H9 (cell line): ENCODE measurements around the gene MEIS2. TPM values are rescaled to one million over a fixed set of nuclear protein-coding genes. Genes with fewer than 3 reads are reported as not detected.

Experiments used
- DNase-seq: peaks from one replicate; pipeline ENCODE4 v3.0.0-alpha.2; 2017
- H2AFZ ChIP-seq: one replicate; pipeline ENCODE4 v1.6.1; 2013; ENCODE audit warnings: mild to moderate bottlenecking, low read length, control low read depth, moderate library complexity
- H2AK5ac ChIP-seq: 2 replicates; pipeline ENCODE4 v1.6.1; 2013; ENCODE audit warnings: low read length, control low read depth, mixed read lengths; ENCODE audit not compliant: insufficient read length
- H2BK120ac ChIP-seq: one replicate; pipeline ENCODE4 v1.6.1; 2013; ENCODE audit warnings: low read depth, mild to moderate bottlenecking, low read length, control low read depth, inconsistent platforms; ENCODE audit not compliant: poor library complexity, severe bottlenecking
- H2BK12ac ChIP-seq: 2 replicates; pipeline ENCODE4 v1.6.1; 2013; ENCODE audit warnings: low read length, control low read depth, mixed read lengths, low read depth; ENCODE audit not compliant: insufficient read length
- H2BK15ac ChIP-seq: 2 replicates; pipeline ENCODE4 v1.6.1; 2013; ENCODE audit warnings: low read depth, low read length, control low read depth
- H2BK20ac ChIP-seq: one replicate; pipeline ENCODE4 v1.6.1; 2013; ENCODE audit warnings: low read depth, mild to moderate bottlenecking, low read length, control low read depth, inconsistent platforms; ENCODE audit not compliant: poor library complexity, severe bottlenecking
- H2BK5ac ChIP-seq: 2 replicates; pipeline ENCODE4 v1.6.1; 2013; ENCODE audit warnings: low read length, control low read depth, mixed read lengths; ENCODE audit not compliant: insufficient read length
- H3K14ac ChIP-seq: 2 replicates; pipeline ENCODE4 v1.6.1; 2013; ENCODE audit warnings: low read length, control low read depth; ENCODE audit not compliant: insufficient read depth
- H3K18ac ChIP-seq: 2 replicates; pipeline ENCODE4 v1.6.1; 2013; ENCODE audit warnings: low read depth, mild to moderate bottlenecking, mixed read lengths, low read length, control low read depth; ENCODE audit not compliant: insufficient read length
- H3K23ac ChIP-seq: 2 replicates; pipeline ENCODE4 v1.6.1; 2013; ENCODE audit warnings: low read length, control low read depth, mixed read lengths, low read depth; ENCODE audit not compliant: insufficient read length
- H3K23me2 ChIP-seq: 2 replicates; pipeline ENCODE4 v1.6.1; 2013; ENCODE audit warnings: low read depth, mild to moderate bottlenecking, mixed read lengths, low read length, control low read depth; ENCODE audit not compliant: insufficient read length, poor library complexity, severe bottlenecking
- H3K27ac ChIP-seq: 2 replicates; pipeline ENCODE4 v1.5.1; 2013; ENCODE audit warnings: low read length, control low read depth, mixed read lengths, low read depth; ENCODE audit not compliant: insufficient read length
- H3K27me3 ChIP-seq: 2 replicates; pipeline ENCODE4 v1.6.1; 2013; ENCODE audit warnings: low read length, control low read depth, inconsistent platforms; ENCODE audit not compliant: insufficient read depth
- H3K4ac ChIP-seq: 2 replicates; pipeline ENCODE4 v1.6.1; 2013; ENCODE audit warnings: low read depth, mild to moderate bottlenecking, control low read depth, inconsistent platforms, low read length, moderate library complexity
- H3K4me1 ChIP-seq: 2 replicates; pipeline ENCODE4 v1.6.1; 2013; ENCODE audit warnings: low read length, control low read depth, inconsistent platforms; ENCODE audit not compliant: insufficient read depth
- H3K4me2 ChIP-seq: 2 replicates; pipeline ENCODE4 v1.6.1; 2013; ENCODE audit warnings: low read length, control low read depth, mixed read lengths; ENCODE audit not compliant: insufficient read length, insufficient read depth
- H3K56ac ChIP-seq: 2 replicates; pipeline ENCODE4 v1.6.1; 2013; ENCODE audit warnings: low read depth, mild to moderate bottlenecking, mixed read lengths, low read length, control low read depth; ENCODE audit not compliant: insufficient read length
- H3K79me1 ChIP-seq: 2 replicates; pipeline ENCODE4 v1.6.1; 2013; ENCODE audit warnings: low read depth, mild to moderate bottlenecking, moderate library complexity, low read length, control low read depth, inconsistent platforms; ENCODE audit not compliant: insufficient read depth, poor library complexity, severe bottlenecking
- H3K79me2 ChIP-seq: 2 replicates; pipeline ENCODE4 v1.6.1; 2013; ENCODE audit warnings: low read length, control low read depth, inconsistent platforms; ENCODE audit not compliant: insufficient read depth
- H3K9ac ChIP-seq: 2 replicates; pipeline ENCODE4 v1.6.1; 2013; ENCODE audit warnings: low read length, control low read depth, mixed read lengths; ENCODE audit not compliant: insufficient read length; ENCODE audit errors: extremely low read depth
- H3K9me3 ChIP-seq: one replicate; pipeline ENCODE4 v1.6.1; 2013; ENCODE audit warnings: low read depth, low read length, inconsistent platforms; ENCODE audit not compliant: control insufficient read depth
- H3T11ph ChIP-seq: one replicate; pipeline ENCODE4 v1.6.1; 2013; ENCODE audit warnings: mild to moderate bottlenecking, low read length, control low read depth, inconsistent platforms
- H4K20me1 ChIP-seq: one replicate; pipeline ENCODE4 v1.6.1; 2013; ENCODE audit not compliant: control insufficient read depth, insufficient read length, insufficient read depth
- H4K5ac ChIP-seq: 2 replicates; pipeline ENCODE4 v1.6.1; 2013; ENCODE audit warnings: low read depth, mild to moderate bottlenecking, mixed read lengths, low read length, control low read depth; ENCODE audit not compliant: insufficient read length
- H4K8ac ChIP-seq: replicated peaks from 2 replicates; pipeline ENCODE4 v1.6.1; 2013; ENCODE audit warnings: low read length, control low read depth, mixed read lengths, low read depth; ENCODE audit not compliant: insufficient read length
- H4K91ac ChIP-seq: 2 replicates; pipeline ENCODE4 v1.6.1; 2013; ENCODE audit warnings: low read depth, mild to moderate bottlenecking, moderate library complexity, mixed read lengths, low read length, control low read depth; ENCODE audit not compliant: insufficient read length
- H3K27ac Mint-ChIP-seq, 3 experiments: 2 replicates in 2 of 3; 3 replicates in 1 of 3; pipeline ENCODE4 v1.8.0; 2020 to 2021; ENCODE audit warnings: mixed read lengths in 3 of 3, mild to moderate bottlenecking in 1 of 3, moderate library complexity in 1 of 3
- H3K27me3 Mint-ChIP-seq: 2 replicates; pipeline ENCODE4 v1.8.0; 2021; ENCODE audit warnings: low read depth, mild to moderate bottlenecking, moderate library complexity, mixed read lengths
- H3K36me3 Mint-ChIP-seq, 3 experiments: 2 replicates in 2 of 3; 3 replicates in 1 of 3; pipeline ENCODE4 v1.8.0; 2020 to 2021; ENCODE audit warnings: low read depth in 3 of 3, mixed read lengths in 3 of 3; ENCODE audit not compliant: insufficient read depth in 1 of 3
- H3K4me1 Mint-ChIP-seq, 2 experiments: 2 replicates each; pipeline ENCODE4 v1.8.0; 2020; ENCODE audit warnings: mixed read lengths in 2 of 2
- H3K4me3 Mint-ChIP-seq, 2 experiments: 2 replicates in 1 of 2; 3 replicates in 1 of 2; pipeline ENCODE4 v1.8.0; 2020 to 2021; ENCODE audit warnings: mild to moderate bottlenecking in 2 of 2, mixed read lengths in 2 of 2, moderate library complexity in 1 of 2
- H3K9me3 Mint-ChIP-seq, 2 experiments: 2 replicates in 1 of 2; 3 replicates in 1 of 2; pipeline ENCODE4 v1.8.0; 2020; ENCODE audit warnings: mild to moderate bottlenecking in 2 of 2, mixed read lengths in 2 of 2, moderate library complexity in 1 of 2
- CTCF ChIP-seq: fragments of 200-600 bp; sonication (generic); conservative IDR thresholded peaks from 3 replicates; pipeline ENCODE4 v1.8.0; 2021; ENCODE audit warnings: antibody characterized with exemption, mild to moderate bottlenecking
- WGBS: extraction: QIAGEN DNeasy Blood & Tissue Kit; methylation state at CpG from one replicate; pipeline ENCODE4 v1.1.7; 2013; ENCODE audit warnings: missing lambda C conversion rate, low lambda C conversion rate, mixed read lengths; ENCODE audit not compliant: insufficient read length; ENCODE audit errors: extremely low coverage; 5-methylcytosine and 5-hydroxymethylcytosine counted together
- total RNA-seq: library from RNA; stranded (reverse); gene quantifications from 2 replicates; pipeline ENCODE4 v1.2.1, GENCODE V29; 2021

MEIS2 gene
- total RNA-seq, 1 experiment from 2014 or later, result 0.35 TPM

DNA sequence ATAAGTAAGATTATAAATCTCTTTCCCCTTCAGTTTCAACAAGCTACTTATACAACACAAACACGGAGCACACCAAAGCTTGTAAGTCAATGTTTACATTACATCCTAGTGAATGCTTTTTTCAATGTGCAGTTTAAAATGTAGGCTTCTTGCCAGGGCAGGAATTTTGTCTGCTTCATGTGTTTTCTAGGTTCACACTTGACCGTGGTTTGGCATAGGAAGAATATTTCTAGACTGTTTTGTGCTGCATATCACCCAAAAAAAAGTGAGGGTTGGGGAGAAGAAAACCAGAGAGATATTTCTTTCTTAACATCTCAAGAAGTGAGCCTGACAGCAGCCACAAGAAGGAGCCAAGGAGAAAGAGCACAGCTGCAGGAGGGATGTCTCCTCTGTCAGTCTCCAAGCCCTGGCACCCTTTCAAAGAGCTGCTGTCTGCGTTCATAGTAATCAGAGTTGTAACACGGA is 255.8 kb downstream of the MEIS2 start:
- Histone ChIP-seq H2BK15ac (no peak overlapping the region), H3K4me1 (no peaks in the 10 kb centered on the region), H3K23me2 (no peaks in the 10 kb centered on the region), H4K8ac (no peak overlapping the region), H4K91ac (no peak overlapping the region), H3K79me2 (no peaks in the 10 kb centered on the region), H4K20me1 (no peaks in the 10 kb centered on the region), H2BK12ac (no peak overlapping the region), H2AFZ (no peak overlapping the region), H2BK120ac (no peak overlapping the region), H3K56ac (no peak overlapping the region), H3K27ac (no peak overlapping the region), H2BK20ac (no peak overlapping the region), H2AK5ac (no peak overlapping the region), H3K14ac (no peak overlapping the region), H4K5ac (no peak overlapping the region), H3K4ac (no peak overlapping the region), H3K18ac (no peak overlapping the region), H3T11ph (no peak overlapping the region), H3K9me3 (no peaks in the 10 kb centered on the region), H3K27me3 (no peaks in the 10 kb centered on the region), H3K79me1 (no peaks in the 10 kb centered on the region), H3K23ac (no peak overlapping the region), H3K4me2 (no peak overlapping the region), H2BK5ac (no peak overlapping the region), H3K9ac (no peak overlapping the region)
- no peak overlapping the region for H3K27ac Mint-ChIP-seq
- DNase-seq, result no peak
- H3K36me3 Mint-ChIP-seq, result no peaks in the 10 kb centered on the region
- TF ChIP-seq CTCF, result no peak; the same call in 2 of the 3 replicates
- no peak overlapping the region for H3K4me3 Mint-ChIP-seq
- peaks cover 9 to 12% of the 10 kb centered on the region in 2 experiments for H3K4me1 Mint-ChIP-seq
- H3K27me3 Mint-ChIP-seq, result no peaks in the 10 kb centered on the region
- no peaks in the 10 kb centered on the region for H3K9me3 Mint-ChIP-seq
- no CpG with 5 or more reads among the region's 4 CpGs for WGBS
